Fibroblast of peridontal ligament (primary cell): ENCODE data around the gene CDH4.
"Not testable (repeated sequence)": the region's sequence is repeated elsewhere in the genome, so short reads cannot be mapped to it uniquely, and the experiment has no call there.

Experiments used
- DNase-seq: peaks from one replicate; pipeline ENCODE4 v3.0.0-alpha.2; 2010; ENCODE audit errors: extremely low read depth

The CDH4 gene

GRCh38 chr20:61972636-61973508 lies 720.8 kb downstream of the CDH4 start:
- DNase-seq: no peak

DNA sequence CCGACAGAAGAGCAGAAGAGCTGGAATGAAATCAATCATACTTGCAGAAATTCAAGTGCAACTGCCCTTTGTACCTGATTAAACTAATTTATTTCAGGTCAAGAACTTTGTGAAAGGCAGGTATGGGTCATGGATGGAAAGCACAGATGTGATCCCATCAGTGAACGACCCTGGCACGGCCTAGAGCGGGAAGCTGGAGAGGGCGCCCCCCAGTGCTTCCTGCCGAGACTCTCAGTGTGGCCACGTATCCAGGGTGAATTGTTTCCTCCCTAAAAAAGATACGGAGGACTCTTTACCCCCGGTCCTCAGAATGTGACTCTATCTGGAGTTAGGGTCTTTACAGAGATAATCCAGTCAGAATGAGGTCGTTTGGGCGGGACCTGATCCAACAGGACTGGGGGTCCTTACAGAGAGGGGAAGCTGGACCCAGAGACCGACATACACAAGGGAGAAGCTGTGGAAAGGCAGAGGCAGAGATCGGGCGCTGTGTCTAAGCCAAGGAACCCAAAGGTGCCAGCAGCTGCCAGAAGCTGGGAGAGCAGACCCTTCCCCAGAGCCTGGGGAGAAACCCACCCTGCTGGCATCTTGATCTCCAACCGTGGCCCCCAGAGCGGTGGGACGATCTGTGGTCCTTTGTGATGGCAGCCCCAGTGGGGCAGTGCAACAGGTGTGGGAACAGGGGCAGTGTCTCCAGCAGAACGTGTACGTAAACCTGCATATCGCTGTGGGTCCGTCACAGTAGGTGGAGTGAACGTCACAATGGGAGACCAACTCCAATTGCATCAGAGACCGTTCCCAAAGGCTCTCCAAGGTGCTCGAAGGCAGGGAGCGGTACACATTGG lies 721.7 kb downstream of the CDH4 start:
- no peak for DNase-seq

GRCh38 chr20:61974357-61974665 lies 722.2 kb downstream of the CDH4 start:
- no peak for DNase-seq

DNA sequence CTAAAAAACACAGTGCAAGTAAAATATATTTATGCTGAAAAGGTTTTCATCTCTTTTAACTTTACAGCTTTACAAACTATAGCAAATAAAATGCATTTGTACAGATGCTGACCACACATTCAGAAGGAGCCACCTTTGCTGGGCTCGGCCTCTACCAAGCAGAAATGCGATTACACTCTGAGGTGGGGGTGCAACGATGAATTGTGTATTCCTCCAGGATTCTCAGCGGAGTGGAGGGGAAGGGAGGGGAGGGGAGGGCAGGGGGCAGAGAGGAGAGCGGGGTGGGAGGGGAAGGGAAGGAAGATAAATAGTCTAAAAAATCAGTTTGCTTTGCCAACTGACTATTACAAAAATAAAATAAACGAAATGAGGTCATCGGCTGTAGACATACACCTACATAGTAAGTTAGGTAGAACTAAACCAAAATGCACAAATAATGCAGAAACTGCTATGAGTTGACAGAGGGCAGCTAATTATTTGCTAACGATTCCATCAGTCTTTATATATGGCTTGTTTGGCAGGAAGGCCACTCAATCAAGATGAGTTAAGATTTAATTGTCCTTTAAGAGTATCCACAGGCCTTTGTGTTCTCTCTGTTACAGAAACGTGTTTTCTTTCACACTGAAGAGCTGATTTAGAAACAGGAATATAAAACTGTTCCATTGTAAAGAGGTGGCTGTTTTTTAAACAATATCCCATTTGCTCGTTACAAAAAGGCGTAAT lies 723.5 kb downstream of the CDH4 start:
- no peak for DNase-seq

DNA sequence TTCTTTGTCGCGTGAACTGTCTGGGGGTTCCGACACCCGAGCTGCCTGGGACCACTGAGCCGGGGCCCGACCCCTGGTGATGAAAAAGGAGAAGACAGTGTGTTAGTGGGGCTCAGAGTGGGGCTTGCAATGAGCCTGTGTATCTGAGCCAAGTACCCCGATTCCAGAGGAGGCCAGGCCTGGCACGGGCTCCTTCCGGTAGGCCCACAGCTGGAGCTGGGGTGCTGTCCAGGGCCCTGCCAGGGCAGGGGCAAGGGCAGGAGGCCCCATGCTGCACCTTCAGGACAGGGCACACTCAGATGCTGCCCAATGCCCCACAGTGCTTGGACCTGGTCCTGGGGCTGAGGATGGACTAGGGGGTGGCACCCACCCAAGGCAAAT lies 724.2 kb downstream of the CDH4 start:
- no peak for DNase-seq

DNA sequence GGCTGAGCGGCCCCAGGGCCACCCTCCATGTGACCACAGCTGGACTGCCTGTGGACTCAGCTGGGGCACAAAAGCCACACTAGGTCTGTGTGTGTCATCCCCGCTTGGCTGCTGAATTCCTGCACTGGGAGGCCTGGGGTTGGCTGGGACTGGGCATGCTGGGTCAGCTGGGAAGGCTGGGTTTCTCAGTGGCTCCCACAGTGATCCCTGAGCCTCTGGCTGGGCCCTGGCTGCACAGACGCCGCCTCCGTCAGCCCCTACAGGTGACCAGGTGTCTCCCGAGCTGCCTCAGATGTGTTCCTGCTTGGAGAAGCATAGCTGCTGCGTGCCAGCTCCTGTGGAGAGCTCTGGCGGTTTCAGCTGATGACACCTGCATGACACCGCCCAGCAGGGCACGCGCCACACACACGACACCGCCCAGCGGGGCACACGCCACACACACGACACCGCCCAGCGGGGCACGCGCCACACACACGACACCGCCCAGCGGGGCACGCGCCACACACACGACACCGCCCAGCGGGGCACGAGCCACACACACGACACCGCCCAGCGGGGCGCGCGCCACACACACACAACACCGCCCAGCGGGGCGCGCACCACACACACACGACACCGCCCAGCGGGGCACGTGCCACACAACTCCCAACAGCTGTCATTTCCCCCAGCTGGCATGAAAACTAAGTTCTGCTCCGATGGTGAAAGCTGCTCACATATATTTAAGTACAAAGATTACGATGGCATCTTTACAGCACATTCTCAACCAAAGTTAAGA lies 724.8 kb downstream of the CDH4 start:
- DNase-seq: no peak

DNA sequence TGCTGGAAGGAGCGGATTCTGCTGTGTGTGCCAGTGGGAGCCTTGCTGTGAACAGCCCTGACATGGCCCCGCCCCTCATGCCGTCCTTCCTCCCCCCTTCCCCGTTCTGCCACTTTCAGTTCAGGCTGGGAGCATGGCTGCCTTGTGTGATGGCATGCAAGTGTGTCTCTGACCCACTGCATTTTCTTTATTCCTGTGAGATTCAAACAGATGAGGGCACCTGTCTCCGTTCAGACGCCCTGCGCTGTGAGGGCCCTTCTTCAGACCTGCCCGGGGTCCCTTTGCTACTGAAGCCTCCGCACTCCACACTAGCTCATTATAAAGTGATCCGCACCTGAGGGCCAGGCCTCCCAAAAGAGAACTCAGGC lies 725.3 kb downstream of the CDH4 start:
- DNase-seq: no peak

- DNase-seq: no peak
Measured at GRCh38 chr20:61978491-61978890, 726.4 kb downstream of the CDH4 start.

DNA sequence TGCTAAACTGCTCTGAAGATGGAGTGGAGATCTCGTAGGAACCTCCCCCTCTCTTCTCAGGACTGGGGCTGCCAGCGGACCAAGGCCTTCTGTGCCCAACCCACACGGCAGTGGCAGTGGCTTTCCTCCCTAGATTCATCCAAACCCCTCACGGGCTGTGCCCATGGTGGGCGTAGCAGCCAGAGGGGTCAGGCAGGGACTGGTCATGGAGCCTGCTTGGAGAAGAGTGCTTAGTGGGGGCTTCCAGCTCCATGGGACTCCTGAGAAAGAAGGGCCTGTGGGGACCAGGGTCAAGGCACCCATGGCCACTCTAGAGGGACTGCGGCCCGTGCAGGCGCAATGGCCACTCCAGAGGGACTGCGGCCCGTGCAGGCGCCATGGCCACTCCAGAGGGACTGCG lies 727.0 kb downstream of the CDH4 start:
- DNase-seq: no peak

DNA sequence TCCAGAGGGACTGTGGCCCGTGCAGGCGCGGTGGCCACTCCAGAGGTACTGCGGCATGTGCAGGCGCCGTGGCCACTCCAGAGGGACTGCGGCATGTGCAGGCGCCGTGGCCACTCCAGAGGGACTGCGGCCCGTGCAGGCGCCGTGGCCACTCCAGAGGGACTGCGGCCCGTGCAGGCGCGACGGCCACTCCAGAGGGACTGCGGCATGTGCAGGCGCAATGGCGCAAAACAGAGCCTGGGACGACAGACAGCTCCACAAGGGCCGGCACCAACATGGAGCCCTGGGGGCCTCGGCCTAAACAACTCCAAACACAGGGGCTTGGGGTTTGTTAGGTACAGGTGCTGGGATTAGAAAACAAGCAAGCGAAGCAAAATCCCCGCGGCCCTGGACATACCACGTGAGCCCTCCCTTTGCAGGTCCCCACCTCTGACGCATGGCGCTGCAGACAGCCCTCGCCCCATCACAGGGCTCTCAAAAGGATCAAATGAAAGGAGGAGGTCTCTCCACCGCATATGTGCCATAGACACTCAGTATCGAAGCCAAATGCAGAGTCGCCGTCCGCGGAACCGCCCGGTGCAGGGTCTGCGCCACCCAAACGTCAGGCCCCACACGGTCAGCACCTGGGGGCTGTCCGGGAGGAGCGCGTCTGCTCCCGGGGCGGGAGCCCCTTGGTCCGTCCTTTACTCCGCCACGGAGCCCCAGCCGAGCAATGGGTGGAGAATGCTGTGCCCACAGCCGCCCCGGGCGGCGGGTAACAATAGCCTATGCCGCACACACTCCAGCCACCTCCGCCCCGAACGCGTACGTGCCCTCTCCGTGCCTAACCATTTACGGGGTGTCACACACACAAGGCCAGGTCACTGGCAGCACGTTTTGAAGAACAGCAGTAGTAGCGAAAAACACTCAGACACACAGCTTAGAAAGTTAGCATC lies 727.9 kb downstream of the CDH4 start:
- DNase-seq: no peak

- no peak for DNase-seq
Measured at GRCh38 chr20:61980647-61981583, 728.9 kb downstream of the CDH4 start.

DNA sequence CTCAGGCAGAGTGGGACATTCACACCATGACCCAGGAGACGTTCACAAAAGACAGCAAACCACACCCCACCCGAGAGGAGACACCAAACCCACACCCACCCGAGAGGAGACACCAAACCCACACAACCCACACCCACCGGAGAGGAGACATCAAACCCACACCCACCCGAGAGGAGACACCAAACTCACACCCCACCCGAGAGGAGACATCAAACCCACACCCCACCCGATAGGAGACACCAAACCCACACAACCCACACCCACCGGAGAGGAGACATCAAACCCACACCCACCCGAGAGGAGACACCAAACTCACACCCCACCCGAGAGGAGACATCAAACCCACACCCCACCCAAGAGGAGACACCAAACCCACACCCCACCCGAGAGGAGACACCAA lies 729.6 kb downstream of the CDH4 start:
- DNase-seq: not testable (repeated sequence)

GRCh38 chr20:61982191-61982950 lies 730.3 kb downstream of the CDH4 start:
- DNase-seq: no peak

- no peak for DNase-seq
Measured at GRCh38 chr20:61982951-61983315, 730.9 kb downstream of the CDH4 start.

DNA sequence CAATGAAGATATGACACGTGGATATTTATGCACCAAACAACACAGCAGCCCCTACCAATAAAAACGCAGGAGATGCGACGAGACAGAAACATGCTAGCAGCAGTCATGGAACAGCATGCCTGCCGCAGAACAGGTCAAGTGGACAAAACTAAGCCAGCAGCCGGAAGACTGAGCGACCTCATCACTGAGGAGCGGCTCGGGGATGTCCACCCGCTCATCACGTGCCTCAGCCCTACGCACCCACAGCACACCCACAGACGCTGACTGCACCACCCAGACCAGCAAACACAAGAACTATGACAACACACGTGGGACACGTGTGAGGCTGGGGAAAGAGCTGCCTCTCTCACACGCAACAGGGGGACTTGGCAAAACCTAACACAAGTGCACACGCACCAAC lies 731.9 kb downstream of the CDH4 start:
- DNase-seq: no peak

DNA sequence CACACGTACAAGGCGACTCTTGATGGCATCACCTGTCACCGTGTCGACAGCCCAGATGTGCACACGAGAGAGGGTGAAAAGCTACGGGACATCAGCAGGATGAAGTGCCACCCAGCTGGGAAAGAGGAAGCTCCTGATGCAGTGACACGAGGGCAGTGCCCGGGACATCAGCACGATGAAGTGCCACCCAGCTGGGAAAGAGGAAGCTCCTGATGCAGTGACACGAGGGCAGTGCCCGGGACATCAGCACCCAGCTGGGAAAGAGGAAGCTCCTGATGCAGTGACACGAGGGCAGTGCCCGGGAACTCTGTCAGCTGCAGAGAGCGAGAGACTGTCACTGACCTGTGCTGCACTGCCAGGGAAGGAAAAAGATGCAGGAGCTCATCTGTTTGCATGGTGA lies 732.4 kb downstream of the CDH4 start:
- DNase-seq: not testable (repeated sequence)

- no peak for DNase-seq
Measured at GRCh38 chr20:61985096-61985495, 733.0 kb downstream of the CDH4 start.

DNA sequence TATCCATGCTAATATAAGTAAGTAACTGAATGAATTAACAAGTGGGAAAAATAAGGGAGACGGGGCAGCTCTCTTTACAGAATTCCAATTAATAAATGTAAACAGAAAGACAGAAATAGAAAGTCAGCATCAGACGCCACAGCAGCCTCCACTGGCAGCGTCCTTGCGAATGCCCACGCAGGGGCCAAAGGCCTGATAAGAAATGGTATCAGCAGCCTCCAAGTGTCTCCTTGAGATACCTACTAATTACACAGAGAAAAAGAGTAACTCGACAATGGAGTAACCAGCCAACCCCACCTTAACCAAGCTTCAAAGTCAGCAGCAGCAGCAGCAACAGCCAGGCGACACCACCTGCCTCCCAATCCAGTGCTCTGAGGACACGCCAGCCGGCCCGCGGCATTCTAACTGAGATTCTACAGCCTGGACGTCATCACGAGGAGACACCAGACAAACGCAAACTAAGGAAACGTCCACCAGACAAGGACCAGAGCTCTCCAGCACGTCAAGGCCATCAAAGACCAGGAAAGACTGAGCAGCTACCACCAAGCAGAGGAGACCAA lies 734.8 kb downstream of the CDH4 start:
- no peak for DNase-seq

DNA sequence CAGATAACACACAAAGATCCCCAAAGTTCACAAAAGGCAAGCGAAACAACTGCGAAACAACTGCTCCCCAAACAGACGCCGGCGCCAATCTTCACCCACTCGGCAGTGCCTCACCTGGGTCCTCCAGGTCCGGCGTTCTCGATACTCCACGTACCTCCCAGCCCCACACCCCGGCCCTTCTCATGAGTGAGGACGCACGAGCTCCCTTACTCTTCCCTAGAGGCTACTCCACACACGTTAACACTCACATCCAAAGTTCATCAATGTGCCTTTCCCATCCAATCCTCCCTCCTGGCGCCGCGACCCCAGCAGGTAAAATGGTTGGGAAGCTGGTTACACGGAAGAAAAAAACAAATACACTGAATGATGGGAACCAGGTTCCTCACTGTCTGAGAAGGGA lies 736.6 kb downstream of the CDH4 start:
- DNase-seq: no peak
